C4-2B (cell line): ENCODE results near the gene CLCF1.

Experiments used
- H3K27ac ChIP-seq: fragments of 450-650 bp; 2 replicates; pipeline ENCODE4 v1.5.1; 2017
- CTCF ChIP-seq: fragments of 450-650 bp; conservative IDR thresholded peaks from 2 replicates; pipeline ENCODE4 v1.5.1; 2017; ENCODE audit warnings: mild to moderate bottlenecking
- ZFX ChIP-seq: fragments of 450-650 bp; IDR thresholded peaks from 2 replicates; pipeline ENCODE4 v1.6.1; 2017

Gene CLCF1

GRCh38 chr11:67353317-67354074, 19.9 kb downstream of the CLCF1 start, which contains the start of gene POLD4:
POLD4 (minus strand) TSS chr11:67353546; CDS start chr11:67353399, 147 bp downstream.
- H3K27ac ChIP-seq: peak within 1 kb of the TSS; percentile 91
- TF ChIP-seq ZFX: no peak
- no peak for TF ChIP-seq CTCF

GRCh38 chr11:67352546-67353316, 20.7 kb downstream of the CLCF1 start:
- H3K27ac ChIP-seq: peak overlapping the region; percentile 91
- TF ChIP-seq CTCF (no peak), ZFX (peak; percentile 19; the same call in 1 of the 2 replicates)

- TF ChIP-seq CTCF (peak; percentile 97), ZFX (no peak)
- 0 out of 2 replicates have a peak overlapping the region, but pooled peaks have one; percentile 16 for H3K27ac ChIP-seq
Measured at GRCh38 chr11:67351275-67352005, 22.0 kb downstream of the CLCF1 start.

GRCh38 chr11:67349928-67350465, 23.4 kb downstream of the CLCF1 start:
- no peak overlapping the region for H3K27ac ChIP-seq
- TF ChIP-seq ZFX (no peak), CTCF (no peak)

GRCh38 chr11:67349457-67349856, 23.9 kb downstream of the CLCF1 start:
- TF ChIP-seq ZFX: no peak
- no peak for TF ChIP-seq CTCF
- H3K27ac ChIP-seq: no peak overlapping the region

GRCh38 chr11:67349036-67349435, 24.4 kb downstream of the CLCF1 start:
- no peak for TF ChIP-seq CTCF
- TF ChIP-seq ZFX: no peak
- H3K27ac ChIP-seq: no peak overlapping the region
